NCI-H2107 treated with DMSO at 0.1 percent for 48 hours (cell line): ENCODE data around the gene ARHGAP18.

Experiments used
- DNase-seq: peaks from one replicate; lab custom pipeline; 2025; ENCODE audit not compliant: unreplicated experiment; lab: John Stamatoyannopoulos, UW

The ARHGAP18 gene, protein sequence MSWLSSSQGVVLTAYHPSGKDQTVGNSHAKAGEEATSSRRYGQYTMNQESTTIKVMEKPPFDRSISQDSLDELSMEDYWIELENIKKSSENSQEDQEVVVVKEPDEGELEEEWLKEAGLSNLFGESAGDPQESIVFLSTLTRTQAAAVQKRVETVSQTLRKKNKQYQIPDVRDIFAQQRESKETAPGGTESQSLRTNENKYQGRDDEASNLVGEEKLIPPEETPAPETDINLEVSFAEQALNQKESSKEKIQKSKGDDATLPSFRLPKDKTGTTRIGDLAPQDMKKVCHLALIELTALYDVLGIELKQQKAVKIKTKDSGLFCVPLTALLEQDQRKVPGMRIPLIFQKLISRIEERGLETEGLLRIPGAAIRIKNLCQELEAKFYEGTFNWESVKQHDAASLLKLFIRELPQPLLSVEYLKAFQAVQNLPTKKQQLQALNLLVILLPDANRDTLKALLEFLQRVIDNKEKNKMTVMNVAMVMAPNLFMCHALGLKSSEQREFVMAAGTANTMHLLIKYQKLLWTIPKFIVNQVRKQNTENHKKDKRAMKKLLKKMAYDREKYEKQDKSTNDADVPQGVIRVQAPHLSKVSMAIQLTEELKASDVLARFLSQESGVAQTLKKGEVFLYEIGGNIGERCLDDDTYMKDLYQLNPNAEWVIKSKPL

DNA sequence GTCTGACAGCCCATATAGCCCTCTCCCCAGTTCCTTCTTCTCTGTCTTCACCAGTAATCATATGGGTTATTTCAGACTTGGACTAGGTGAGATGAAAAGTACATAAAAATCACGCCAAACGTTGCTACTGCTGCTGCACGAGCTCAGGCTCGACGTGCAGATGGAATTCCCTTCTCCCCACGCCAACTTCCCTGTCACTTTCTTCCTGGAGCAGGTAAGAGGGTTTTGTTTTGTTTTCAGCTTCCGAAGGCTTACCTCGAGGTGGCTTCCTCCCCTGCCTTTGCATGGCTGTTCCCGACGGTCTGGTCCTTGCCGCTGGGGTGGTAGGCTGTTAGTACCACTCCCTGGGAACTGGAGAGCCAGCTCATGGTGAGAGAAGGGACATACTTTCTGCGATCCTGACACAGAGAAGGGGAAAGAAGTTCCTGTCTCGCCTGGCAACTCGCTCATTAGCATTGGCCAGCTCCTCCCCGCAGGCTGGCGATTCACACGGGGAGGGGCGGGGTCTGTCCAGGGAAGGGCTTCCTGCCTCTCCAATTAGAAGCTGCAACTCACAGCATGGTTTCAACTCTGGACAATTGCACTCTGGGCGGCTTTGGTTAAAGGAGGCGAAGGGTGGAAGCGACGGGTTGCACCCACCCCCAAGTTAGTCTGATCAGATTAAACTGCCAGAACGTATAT lies at the start of gene ARHGAP18:
TSS of gene ARHGAP18 (minus strand) at position 409 of the 681 bp plus-strand sequence. CDS start at position 368, 41 bp downstream.
- DNase-seq = peak; percentile 55

DNA sequence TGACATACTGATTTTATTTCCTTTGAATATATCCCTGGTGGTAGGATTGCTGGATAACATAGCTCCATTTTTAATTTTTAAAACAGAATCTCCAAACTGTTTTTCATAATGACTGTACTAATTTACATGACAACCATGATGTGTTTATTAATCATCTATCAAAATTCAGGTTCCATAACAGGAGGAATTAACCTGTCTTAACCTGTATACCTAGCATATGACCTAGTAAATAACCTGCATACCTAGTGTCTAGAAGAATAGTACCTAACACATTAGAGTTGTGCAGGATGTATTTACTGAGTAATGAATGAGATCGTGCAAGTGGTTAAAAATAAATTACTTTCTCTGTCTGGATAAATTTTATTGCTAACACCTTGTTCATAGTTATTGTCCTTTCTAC lies 45.8 kb upstream of the ARHGAP18 start:
- DNase-seq = no peak

DNA sequence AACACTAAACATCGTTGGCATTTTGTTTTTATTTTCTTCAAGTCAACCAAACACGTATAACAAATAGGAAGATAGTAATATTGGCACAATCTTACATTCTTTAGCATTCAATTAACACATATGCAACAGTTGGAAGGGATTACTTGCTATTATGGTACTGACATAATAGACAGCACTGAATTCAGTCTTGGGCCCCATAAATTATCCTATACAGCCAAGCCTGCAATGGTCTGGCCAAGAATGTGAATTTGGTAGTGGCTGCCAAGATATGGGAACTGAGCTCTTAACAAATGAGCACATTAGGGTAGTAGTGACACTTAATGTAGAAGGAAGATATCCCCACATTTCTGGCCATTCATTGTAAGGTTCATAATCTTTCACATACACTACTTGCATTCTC lies 44.8 kb upstream of the ARHGAP18 start:
- no peak for DNase-seq

DNA sequence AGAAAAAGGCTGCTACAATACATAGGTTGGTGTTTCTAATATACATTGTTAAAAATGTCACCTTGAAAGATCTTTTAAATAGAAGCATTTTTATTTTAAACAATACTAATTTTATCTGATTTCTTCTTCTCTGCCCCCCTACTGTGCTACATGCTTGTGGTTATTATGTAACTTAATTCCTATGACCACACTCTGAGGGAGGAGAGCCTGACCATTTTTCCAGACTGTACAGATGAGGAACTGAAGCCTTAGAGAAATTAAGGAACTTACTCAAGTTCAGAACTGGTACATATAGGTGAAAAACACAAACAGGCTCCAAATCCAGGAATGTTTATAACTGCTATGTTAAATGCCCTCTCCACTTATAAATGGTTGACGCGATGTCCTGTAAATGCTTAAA lies 43.4 kb upstream of the ARHGAP18 start:
- DNase-seq = no peak

DNA sequence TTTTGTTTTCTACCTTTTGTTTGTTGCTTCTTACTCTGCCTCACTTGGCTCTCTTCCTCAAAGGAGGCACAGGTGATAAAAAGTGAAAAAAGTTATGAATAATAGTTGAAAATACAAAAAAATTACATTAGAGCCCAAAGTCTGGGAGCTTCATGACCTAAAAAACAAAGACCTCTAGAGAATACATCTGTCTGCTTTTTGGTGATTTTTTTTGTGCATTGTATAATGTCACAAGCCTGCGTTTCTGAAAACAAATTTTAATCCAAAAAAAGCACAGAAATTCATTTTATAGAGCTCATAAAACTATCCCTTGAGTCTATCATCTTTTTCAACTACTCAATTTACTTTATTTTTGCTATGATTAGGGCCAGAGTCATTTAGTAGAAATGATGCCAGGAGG lies 41.4 kb upstream of the ARHGAP18 start:
- DNase-seq = no peak

DNA sequence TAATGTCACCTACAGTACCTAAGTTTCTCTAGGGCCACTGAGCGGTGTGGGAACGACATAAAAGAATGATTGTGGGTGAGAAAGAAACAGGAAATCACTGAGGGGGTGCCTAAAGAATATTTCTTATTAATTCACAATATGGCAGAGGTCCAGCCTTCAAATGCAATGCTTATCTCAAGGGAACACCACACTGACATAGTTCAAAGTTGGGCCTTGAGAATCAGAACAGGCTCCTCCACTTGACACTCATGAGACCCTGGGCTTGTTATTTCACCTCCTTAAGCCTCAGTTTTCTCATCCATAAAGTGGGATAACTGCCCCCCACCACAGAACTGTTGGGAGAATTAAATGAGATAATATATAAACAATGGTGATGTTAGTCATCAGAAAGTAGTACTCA lies 40.4 kb upstream of the ARHGAP18 start:
- DNase-seq = no peak

DNA sequence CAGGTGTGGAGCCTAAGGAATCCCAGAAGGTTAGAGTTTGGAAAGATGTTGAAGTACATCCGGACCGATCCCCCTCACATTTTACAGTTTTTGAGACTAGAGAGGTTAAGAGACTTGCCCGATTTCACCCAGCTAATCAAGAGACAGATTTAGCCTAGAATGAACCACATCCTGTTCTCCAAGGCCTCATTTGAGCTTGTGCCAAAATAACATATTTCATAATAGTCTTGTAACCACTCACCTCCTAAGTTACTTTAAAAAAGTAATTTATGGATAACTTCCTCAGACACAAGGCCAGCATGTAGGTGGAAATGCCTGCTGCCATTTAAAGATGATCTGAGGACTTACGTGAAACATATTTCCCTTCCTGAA lies 39.8 kb upstream of the ARHGAP18 start:
- no peak for DNase-seq

DNA sequence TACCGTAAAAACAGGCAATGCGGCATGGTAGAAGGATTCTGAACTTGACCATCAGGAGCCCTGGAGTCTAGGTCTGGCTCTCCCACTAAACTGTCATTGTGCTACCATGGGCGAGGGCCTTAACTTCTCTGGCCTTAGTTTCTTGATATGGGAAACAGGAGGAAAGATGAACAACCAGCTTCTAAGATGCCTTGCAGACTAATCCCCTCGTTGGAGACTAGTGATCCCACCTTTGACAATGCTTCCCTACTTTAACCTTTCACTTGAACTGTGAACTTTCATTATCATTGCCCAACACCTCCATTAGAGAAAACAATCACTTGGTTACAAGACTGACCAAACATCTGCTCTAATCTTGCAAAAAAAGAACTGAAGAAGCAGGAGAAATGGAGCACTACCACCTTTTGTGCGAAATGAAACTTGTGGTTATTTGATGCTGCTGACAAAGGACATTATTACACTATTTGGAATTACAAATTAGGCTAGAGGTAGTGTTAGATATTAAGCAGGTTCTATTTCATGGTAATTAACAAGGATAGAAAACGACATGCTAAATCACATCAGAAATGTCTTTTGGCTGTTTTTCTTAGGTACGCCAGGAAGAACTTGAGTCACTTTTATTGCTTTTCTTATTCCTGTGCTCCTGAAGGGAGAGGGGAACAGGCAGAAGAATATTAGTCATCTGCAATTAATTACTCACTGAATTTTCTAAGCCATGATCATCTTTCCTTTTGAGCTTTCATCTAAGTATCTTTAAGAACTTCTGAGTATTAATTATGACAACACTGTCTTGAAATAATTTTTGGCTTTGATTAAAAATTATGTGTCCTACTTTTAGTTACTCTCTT lies 39.1 kb upstream of the ARHGAP18 start:
- no peak for DNase-seq

DNA sequence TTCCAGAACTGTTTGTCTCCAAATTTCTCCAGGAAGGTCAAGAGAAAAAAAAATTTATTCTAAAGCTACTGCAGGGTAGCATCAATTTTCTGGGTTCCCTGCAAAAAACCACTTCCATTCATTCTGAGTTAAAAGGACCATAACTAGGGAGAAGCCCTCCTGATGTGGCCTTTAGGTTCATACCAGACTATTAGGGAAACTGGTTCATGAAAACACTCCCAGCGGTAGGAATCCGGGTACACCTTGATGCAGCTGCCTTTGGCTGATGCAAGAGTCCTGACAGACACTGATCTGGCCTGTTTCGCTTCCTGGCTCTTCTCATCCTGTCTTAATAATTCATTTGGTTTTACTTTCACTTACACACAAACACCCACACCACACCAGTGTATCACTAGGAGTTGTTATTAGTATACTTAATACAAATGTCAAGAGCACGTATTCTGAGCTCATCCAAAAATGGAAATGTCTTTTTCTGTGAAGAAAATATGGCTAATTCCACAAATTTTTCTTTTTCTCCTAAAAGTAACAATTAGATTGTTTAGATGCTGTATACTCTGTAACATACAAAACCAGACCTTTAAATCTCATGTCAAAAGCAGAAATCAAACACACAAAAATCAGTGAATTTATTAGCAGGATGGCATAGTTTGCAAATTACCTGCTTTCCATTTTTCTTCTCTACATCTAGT lies 38.4 kb upstream of the ARHGAP18 start:
- DNase-seq = peak; percentile 58

DNA sequence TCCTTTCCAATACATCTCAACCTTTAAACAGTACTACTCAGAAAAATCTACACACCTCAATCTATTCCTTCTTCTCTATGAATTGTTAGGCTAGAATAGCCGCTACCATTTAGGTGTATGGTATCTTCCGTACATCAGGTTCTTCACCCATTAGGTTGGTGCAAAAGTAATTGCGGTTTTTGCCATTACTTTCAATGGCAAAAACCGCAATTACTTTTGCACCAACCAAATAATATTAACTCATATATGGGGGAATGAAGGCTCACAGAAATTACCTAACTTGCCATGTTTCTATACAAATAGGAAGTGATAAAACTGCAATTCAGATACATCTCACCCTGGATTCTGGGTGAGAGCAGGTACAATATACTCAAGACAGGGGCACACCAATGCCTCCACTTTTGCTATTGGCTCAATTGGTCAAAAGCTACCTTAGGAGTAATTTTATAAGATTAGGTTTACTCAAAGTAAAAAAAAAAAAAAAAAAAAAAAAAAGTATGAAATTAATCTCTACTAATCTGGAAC lies 37.7 kb upstream of the ARHGAP18 start:
- DNase-seq = no peak

DNA sequence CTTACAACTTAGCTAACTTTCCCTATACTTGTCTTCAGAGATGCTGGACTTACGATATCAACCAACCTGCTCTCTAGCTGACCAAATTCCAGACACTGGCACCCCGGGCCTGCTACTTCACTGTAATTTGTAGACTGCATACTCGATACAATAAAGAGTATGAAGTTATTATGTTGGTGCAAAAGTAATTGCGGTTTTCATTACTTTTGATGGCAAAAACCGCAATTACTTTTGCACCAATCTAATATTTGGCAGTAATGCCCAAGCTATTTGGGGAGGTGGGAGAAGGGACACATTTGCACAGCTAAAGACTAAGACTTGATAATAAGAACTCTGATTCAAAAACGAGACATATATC lies 34.9 kb upstream of the ARHGAP18 start:
- DNase-seq = no peak

DNA sequence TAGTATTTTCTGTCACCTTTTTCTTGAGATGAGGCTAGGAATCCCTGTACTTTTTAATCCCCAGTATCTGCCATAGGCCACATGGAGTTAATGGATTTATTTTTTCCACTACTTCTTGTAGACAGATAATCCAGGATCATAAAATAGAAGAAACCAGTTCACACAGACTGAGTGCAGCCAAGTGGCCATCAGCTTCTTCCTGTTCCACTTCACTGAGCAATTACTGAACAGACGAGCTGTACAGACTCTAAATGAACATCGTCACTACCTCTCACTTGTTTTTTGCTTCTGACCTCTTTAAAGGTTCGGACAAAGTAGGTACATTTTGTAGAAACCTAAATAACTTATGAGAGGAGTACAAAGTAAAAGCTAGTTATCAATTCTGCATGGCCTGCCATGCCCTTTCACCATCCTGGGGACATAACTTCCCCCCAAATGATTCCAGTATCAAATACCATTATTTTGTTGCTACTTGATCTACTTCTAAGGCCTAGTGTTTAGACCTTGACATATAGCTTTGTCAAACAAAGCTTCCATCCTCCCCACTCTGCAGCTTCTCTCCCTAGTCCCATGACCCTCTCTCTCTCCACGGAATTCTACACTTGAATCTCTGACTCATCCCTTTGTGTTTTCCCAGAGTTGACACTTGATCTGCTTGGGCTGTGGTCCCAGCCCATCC lies 34.4 kb upstream of the ARHGAP18 start:
- DNase-seq = no peak

DNA sequence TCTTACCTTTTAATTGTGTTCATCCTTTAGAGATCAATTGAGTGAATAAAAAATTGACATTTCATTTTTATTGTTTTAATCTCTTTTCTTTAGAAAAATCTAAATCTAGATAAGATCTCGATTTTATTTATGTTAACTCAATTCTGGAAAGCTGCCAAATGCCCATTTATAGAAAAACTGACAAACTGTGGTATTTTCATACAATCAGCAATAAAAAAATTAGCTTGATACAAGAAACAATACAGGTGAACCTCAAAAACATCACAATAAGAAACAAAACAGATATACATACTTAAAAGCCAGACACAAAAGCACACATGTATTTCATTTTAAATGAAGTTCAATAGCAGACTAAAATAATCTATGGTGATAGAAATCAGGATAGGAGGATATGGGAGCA lies 30.0 kb upstream of the ARHGAP18 start:
- no peak for DNase-seq

DNA sequence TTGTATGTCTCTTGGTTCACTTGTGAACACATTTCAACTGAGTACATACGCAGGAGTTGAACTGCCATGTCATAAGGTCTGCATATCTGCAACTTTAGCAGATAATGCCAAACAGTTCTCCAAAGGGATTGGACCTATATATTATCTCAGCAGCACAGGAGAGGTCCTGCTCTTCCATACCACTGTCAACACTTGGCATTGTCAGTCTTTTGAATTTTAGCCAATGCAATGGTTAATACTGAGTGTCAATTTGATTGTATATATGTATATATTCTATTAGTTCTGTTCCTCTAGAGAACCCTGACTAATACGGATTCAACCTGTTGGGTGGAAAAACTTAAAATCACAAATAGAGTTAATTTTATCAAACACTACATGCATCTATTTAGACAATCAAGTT lies 26.1 kb upstream of the ARHGAP18 start:
- DNase-seq = no peak

DNA sequence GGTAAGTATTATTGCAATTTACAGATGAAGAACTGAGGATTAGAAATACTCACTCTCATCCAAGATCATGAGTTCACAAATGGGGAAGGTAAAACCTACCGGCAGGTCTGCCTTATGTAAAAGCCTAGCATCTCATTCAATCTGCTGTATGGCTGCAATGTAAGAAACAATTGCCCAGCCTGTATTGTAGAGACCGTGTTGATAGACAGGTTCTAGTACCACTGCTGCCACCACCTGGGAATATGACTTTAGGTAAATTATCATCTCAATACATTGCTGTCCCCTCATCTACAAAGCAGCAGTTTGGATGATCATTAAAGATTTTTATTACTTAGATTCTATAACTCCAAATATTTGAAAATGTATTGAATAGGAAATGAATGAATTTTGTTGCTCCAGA lies 23.3 kb upstream of the ARHGAP18 start:
- no peak for DNase-seq

DNA sequence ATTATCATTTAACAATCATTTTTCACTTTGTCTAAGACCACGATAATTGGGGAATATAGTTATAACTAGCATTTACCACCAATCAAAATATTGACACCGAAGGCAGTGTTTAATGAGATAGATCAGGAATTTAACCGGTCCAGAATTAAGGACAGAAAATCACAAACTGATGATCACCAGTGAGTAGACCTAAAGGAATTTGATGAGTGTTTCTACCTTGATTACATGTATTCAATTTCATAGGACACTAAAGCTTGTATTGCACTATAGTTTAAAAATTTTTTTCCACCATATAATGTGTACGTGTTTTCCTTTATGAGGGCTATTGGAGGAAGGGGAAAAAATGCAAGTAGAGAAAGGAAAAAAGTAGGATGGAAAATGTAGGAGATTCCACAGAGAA lies 22.6 kb upstream of the ARHGAP18 start:
- no peak for DNase-seq

DNA sequence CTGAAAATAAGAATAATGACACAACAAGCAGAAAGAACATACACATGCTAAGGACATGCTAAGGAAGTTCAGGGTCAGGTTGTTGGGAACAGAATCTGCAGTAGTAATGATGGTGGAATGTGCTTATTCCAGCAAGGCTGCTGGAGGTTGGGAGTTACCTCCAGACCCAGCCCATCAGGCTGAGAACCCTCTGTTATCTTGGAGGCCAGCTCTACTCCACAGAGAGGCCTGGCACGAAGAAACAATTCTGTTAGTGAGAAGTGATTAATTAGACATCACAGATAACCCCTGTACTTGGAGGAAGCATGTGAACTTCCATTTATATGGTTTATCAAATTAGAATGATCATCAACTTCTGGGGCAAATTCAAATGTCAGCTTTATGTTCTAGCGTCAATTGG lies 22.1 kb upstream of the ARHGAP18 start:
- DNase-seq = no peak

DNA sequence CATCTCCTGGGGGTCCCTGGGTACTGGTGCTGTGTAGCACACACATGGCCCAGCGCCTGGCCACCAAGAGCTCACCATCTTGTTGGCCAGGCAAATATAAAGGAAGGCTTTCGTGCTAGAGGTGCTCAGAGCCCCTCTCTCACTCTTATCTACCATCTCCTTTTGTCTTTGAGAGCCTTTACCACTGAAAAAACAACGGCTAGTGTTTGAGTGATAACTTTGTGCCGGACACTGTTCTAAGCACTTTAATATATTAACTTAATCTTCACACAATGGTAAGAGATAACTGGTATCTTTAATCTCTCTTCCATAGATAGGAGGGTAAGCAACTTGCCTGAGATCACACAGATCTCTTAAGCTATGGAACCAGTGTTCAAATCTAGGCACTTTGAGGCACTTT lies 21.5 kb upstream of the ARHGAP18 start:
- no peak for DNase-seq

DNA sequence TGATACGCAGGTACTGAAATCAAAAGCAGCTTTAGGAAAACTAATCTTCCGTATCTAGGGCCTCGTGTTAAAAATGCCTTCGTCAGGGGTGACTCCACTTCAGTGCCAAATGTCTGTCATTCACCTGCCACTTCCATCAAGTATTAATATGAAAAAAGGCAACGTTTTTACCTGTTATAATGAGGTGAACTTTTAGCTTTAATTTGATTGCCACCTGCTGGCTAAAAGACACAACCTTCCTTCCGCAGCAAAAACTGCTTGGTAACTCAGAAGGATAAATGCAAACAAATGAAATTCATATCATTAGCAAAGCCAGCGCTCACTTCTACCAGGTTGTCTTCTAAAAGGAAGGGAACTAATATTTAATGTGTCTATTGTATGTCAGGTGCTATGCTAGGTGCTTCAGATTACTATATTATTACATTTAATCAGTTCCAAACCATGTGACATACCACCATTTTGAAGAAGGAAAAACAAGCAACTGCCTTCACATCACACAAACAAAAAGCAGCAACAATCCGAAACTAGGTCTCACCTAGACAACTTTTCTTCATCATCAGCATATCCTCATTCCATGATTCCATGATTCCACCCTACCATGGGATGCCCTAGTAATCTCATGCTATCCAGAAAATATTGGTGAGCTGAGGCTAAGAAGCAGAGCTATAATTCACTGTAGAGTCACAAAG lies 20.6 kb upstream of the ARHGAP18 start:
- DNase-seq = peak; percentile 27
